NCI-H146 treated with DMSO at 0.1 percent for 48 hours (cell line): ENCODE results near the gene TCF12.
A peak's percentile ranks its signal among the peaks of the same experiment; 100 is the strongest.

Source experiments
- DNase-seq: peaks from one replicate; lab custom pipeline; 2025; ENCODE audit not compliant: unreplicated experiment; lab: John Stamatoyannopoulos, UW

Gene TCF12

GRCh38 chr15:57329582-57330367, 411.3 kb downstream of the TCF12 start:
- DNase-seq = no peak

DNA sequence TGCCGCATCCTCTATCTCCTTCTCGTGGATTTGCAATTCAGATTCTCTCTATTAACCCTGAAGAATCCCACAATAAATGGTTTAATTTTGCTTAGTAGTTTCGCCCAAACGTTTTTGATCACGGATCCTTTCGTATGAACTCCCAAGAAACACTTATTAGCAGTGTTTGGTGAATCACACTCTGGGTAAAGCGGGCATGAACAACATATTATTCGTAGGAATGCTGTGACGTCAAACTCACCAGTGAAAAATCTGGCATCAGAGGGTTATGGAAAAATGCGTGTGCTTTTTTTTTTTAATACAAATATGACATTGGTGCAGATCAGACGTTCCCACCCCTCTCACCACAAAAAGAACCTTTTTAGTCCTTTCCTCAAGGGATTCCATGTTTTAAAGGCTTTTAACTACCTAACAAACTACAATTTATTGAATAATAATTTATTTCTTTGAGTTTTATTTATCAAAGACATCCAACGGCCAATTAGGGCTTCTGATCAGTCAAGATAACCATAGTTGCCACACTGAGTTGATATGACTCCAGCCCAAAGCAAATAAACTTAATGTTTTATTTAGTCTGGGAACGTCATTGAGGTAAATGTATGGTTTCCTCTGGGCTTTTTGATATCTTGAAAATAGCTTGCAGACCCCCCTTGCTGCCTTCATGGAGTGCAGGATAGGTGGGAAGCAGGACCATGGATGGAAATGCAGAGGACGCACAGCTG, 412.3 kb downstream of the TCF12 start:
- no peak for DNase-seq

- no peak for DNase-seq
Measured at GRCh38 chr15:57332326-57332725, 413.9 kb downstream of the TCF12 start.

- no peak for DNase-seq
Measured at GRCh38 chr15:57333487-57333886, 415.0 kb downstream of the TCF12 start.

- DNase-seq = no peak
Measured at GRCh38 chr15:57334257-57334656, 415.8 kb downstream of the TCF12 start.

DNA sequence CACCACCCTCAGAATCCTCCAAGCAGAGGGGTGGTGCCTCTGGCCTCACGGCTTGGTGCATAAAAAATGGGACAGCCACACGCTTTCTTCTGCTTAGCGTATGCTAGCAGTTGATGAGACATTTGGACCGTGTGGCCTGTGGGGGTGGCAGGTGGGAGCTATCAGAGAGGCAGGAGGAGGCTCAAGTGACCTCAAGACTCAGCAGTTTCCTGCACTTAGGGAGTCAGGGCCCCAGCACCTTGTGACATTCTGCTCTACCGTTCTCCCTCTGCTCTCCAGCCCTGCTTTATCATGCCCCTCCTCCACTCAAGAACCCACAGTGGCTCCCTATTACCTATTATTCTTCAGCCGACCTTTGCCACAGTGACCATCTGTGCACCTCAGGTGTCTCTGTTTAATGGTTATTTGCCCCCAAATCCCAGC, 416.9 kb downstream of the TCF12 start:
- DNase-seq = no peak

GRCh38 chr15:57335719-57336118, 417.3 kb downstream of the TCF12 start:
- no peak for DNase-seq

GRCh38 chr15:57337868-57338411, 419.5 kb downstream of the TCF12 start:
- DNase-seq = peak; percentile 4

DNA sequence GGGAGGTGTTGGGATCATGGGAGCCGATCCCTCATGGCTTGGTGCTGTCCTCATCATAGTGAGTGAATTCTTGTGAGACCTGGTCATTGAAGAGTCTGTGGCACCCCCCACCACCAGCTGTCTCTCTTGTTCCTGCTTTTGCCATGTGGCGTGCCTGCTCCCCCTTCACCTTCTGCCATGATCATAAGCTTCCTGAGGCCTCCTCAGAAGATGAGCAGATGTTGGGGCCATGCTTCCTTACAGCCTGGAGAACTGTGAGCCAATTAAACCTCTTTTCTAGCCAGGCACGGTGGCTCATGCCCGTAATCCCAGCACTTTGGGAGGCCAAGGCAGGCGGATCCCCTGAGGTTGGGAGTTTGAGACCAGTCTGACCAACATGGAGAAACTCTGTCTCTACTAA, 420.9 kb downstream of the TCF12 start:
- DNase-seq = no peak
